ENCODE results near the gene USP4.

Gene USP4
- 72.0 to 135 (median 80.5) reads per million in 9 experiments for total RNA-seq

DNA sequence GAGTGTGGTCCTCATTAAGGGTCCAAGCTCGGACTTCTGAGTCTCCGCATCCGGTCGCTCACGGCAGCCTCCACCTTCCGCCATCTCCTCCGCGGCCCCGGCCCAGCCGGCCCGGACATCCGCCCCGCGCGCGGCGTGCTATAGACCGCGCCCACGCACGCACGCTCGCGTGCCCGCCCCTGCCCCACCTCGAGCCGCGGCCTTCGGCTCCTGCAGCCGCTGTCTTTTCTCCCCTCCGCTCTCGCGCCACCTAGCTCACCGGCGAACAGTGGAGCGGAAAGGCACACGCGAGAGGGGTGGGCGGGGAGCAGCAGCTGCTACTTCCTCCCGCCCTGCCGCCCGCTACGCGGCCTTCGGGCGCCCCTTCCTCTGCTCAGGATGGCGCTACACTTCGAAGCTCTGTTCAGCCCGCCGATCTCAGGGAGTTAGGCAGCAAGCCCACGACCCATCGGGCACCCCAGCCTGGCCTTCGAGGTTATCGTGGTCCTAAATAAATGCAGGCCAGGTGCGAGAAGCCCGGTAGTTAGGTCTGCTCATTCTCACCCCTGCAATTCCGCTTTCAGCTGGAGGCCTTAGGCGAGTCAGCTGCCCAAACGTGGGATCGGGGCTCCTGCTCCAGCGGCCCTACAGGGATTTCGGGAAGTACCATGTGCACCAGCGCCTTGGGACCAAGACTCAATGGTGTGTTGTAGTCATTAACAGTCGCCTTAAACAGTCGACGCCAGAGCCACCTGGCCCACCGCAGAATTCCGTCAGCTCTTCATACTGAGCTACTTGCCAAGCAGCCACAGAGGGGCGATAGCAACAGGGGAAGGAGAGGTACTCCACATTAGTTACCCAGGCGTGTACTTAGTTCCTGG lies at the start of gene USP4:
USP4 (minus strand) TSS at position 113 of the 860 bp plus-strand sequence; CDS start at position 84, 29 bp downstream.
- peak; percentile 87 for ATAC-seq (replicated peaks)
- peak within 1 kb of the TSS; percentile 99 for H3K27ac Mint-ChIP-seq

DNA sequence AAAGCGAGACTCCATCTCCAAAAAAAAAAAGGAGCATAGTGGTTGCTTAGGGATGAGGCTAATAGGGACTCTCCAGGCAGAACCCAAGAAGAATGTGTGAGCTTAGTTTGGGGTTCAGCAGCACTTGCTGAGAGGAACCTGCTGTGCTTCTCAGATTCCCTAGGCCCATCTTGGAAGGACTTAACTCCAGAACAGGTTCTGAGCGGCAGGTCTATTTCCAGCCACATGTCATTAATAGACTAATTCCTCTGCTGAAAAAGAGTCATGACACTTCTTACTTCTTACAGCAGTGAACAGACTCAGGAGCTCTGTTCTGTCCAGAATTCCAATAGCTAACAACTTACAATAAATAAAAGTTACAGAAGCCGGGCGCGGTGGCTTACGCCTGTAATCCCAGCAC lies 49.4 kb upstream of the USP4 start:
- Mint-ChIP-seq H3K27me3 (no peaks in the 10 kb centered on the region), H3K4me1 (ENCODE audit: low read depth in 2 of 2) (peaks cover 38 to 52% of the 10 kb centered on the region in 2 donors), H3K27ac (peak overlapping the region in 1 of 2 donors; percentile 82), H3K36me3 (ENCODE audit: insufficient read depth) (peaks cover 54% of the 10 kb centered on the region), H3K4me3 (peak overlapping the region in 1 of 2 donors; percentile 14), H3K9me3 (no peaks in the 10 kb centered on the region)
- no peak for DNase-seq
- no peak for ATAC-seq (replicated peaks)

More for the DNA sequence above, at the start of gene USP4:
- Mint-ChIP-seq H3K9me3 (no peaks in the 10 kb centered on the region), H3K36me3 (ENCODE audit: insufficient read depth) (peaks cover 42% of the 10 kb centered on the region), H3K4me3 (peak within 1 kb of the TSS; percentile 97 to 98), H3K27me3 (no peaks in the 10 kb centered on the region), H3K4me1 (ENCODE audit: low read depth in 2 of 2) (peaks cover 28 to 34% of the 10 kb centered on the region in 2 donors)
- DNase-seq = peak; percentile 83 to 85 (median 85)

DNA sequence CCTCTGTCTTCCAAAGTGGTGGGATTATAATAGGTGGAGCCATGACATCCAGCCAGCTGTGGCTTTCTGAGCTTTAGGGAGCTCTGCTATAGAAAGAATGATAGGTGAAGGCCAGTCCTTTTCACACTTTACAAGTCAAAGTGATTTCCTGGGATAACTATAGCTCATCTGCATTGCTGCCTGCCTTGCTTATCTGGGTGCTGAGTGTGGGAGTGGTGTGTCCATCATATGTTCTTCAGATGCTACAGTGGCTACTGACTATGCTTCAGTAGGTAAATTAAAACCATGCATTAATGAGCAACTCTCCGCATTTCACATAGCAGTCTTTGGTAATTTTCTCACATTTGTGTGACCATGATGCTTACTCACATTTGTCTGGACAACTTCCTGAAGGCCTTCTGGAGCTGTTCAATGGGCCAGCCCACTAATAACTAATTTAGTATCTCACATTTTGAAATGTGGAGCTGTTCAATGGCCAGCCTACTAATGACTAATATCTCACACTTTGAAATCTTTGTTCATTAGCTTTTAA lies 48.5 kb upstream of the USP4 start:
- Mint-ChIP-seq H3K9me3 (no peaks in the 10 kb centered on the region), H3K27ac (peak overlapping the region; percentile 41 to 82), H3K27me3 (no peaks in the 10 kb centered on the region), H3K36me3 (ENCODE audit: insufficient read depth) (peaks cover 53% of the 10 kb centered on the region), H3K4me1 (ENCODE audit: low read depth in 2 of 2) (peaks cover 41 to 53% of the 10 kb centered on the region in 2 donors), H3K4me3 (peak overlapping the region; percentile 8 to 38)
- ATAC-seq (replicated peaks) = peak; percentile 16
- DNase-seq = no peak

DNA sequence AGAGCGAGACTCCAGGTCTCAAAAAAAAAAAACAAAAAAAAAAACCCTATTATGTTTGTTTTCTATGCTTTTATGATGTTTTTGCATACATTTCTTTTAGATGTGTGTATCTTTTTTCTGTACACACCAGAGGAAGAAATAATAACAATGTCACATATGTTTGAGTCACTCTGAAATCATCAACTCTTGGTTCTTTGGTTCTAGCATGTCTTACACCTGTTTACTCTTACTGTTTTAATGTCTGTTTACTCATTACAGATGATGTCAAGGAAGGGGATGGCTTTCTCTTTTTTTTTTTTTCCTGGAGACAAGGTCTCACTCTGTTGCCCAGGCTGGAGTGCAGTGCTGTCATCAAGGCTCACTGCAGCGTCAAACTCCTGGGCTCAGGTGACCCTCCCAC lies 47.9 kb upstream of the USP4 start:
- Mint-ChIP-seq H3K4me1 (ENCODE audit: low read depth in 2 of 2) (peaks cover 41 to 51% of the 10 kb centered on the region in 2 donors), H3K4me3 (peak overlapping the region; percentile 8 to 38), H3K27ac (peak overlapping the region; percentile 41 to 82), H3K27me3 (no peaks in the 10 kb centered on the region), H3K36me3 (ENCODE audit: insufficient read depth) (peaks cover 47% of the 10 kb centered on the region), H3K9me3 (no peaks in the 10 kb centered on the region)
- DNase-seq (no peak), ATAC-seq (replicated peaks) (peak; percentile 31)

GRCh38 chr3:49386056-49386756 lies 46.4 kb upstream of the USP4 start:
- Mint-ChIP-seq H3K27ac (peak overlapping the region; percentile 50 to 67), H3K4me3 (peak overlapping the region; percentile 24 to 62), H3K27me3 (no peaks in the 10 kb centered on the region), H3K36me3 (ENCODE audit: insufficient read depth) (peaks cover 41% of the 10 kb centered on the region), H3K9me3 (no peaks in the 10 kb centered on the region), H3K4me1 (ENCODE audit: low read depth in 2 of 2) (peaks cover 42 to 51% of the 10 kb centered on the region in 2 donors)
- ATAC-seq (replicated peaks) (no peak), DNase-seq (no peak)

DNA sequence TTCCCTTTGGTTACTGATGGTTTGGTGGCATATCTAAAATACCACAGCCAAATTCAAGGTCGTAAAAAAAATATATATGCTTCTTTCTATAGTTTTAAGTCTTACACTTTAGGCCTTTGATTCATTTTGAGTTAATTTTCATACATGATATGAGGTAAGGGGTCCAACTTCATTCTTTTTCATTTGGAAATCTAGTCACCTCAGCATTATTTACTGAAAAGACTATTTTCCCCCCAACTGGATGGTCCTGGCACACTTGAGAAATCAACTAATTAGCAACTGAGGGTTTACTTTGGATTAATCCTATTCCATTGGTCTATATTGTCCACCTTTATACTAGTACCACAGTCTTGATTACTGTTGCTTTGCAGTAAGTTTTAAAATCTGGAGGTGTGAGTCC lies 45.8 kb upstream of the USP4 start:
- Mint-ChIP-seq H3K27ac (peak overlapping the region in 1 of 2 donors; percentile 50), H3K4me3 (peak overlapping the region in 1 of 2 donors; percentile 62), H3K36me3 (ENCODE audit: insufficient read depth) (peaks cover 35% of the 10 kb centered on the region), H3K4me1 (ENCODE audit: low read depth in 2 of 2) (peaks cover 42 to 51% of the 10 kb centered on the region in 2 donors), H3K27me3 (no peaks in the 10 kb centered on the region), H3K9me3 (no peaks in the 10 kb centered on the region)
- no peak for DNase-seq
- ATAC-seq (replicated peaks) = no peak

GRCh38 chr3:49383387-49383786 lies 43.5 kb upstream of the USP4 start:
- H3K27ac Mint-ChIP-seq = peak overlapping the region; percentile 74 to 80
- ATAC-seq (replicated peaks) (no peak), DNase-seq (no peak)
- H3K9me3 Mint-ChIP-seq = no peaks in the 10 kb centered on the region
- no peaks in the 10 kb centered on the region for H3K27me3 Mint-ChIP-seq
- peak overlapping the region; percentile 29 to 34 for H3K4me3 Mint-ChIP-seq
- H3K36me3 Mint-ChIP-seq (ENCODE audit: insufficient read depth) = peaks cover 36% of the 10 kb centered on the region
- H3K4me1 Mint-ChIP-seq (ENCODE audit: low read depth in 2 of 2) = peaks cover 45 to 63% of the 10 kb centered on the region in 2 donors

GRCh38 chr3:49378249-49378895 lies 38.5 kb upstream of the USP4 start:
- ATAC-seq (replicated peaks) = no peak
- Mint-ChIP-seq H3K9me3 (no peaks in the 10 kb centered on the region), H3K4me1 (ENCODE audit: low read depth in 2 of 2) (peaks cover 31 to 49% of the 10 kb centered on the region in 2 donors), H3K36me3 (ENCODE audit: insufficient read depth) (peaks cover 38% of the 10 kb centered on the region), H3K4me3 (peak overlapping the region; percentile 29 to 66), H3K27ac (peak overlapping the region; percentile 87 to 90), H3K27me3 (no peaks in the 10 kb centered on the region)
- DNase-seq = no peak

- peaks cover 29 to 47% of the 10 kb centered on the region in 2 donors for H3K4me1 Mint-ChIP-seq (ENCODE audit: low read depth in 2 of 2)
Observed at GRCh38 chr3:49377483-49377882, 37.6 kb upstream of the USP4 start.

GRCh38 chr3:49371946-49372345 lies 32.1 kb upstream of the USP4 start:
- ATAC-seq (replicated peaks) = no peak
- no peak for DNase-seq
- Mint-ChIP-seq H3K4me1 (ENCODE audit: low read depth in 2 of 2) (peaks cover 20 to 31% of the 10 kb centered on the region in 2 donors), H3K9me3 (no peaks in the 10 kb centered on the region), H3K27ac (peak overlapping the region in 1 of 2 donors; percentile 50), H3K4me3 (no peak overlapping the region), H3K36me3 (ENCODE audit: insufficient read depth) (peaks cover 84% of the 10 kb centered on the region), H3K27me3 (no peaks in the 10 kb centered on the region)

More at GRCh38 chr3:49377483-49377882, 37.6 kb upstream of the USP4 start:
- H3K27ac Mint-ChIP-seq = peak overlapping the region in 1 of 2 donors; percentile 87
- ATAC-seq (replicated peaks) (peak; percentile 72), DNase-seq (peak in 1 of 3 experiments; percentile 10)
- H3K9me3 Mint-ChIP-seq = no peaks in the 10 kb centered on the region
- no peaks in the 10 kb centered on the region for H3K27me3 Mint-ChIP-seq
- peaks cover 46% of the 10 kb centered on the region for H3K36me3 Mint-ChIP-seq (ENCODE audit: insufficient read depth)
- peak overlapping the region in 1 of 2 donors; percentile 20 for H3K4me3 Mint-ChIP-seq

GRCh38 chr3:49370585-49371290 lies 30.9 kb upstream of the USP4 start:
- Mint-ChIP-seq H3K36me3 (ENCODE audit: insufficient read depth) (peaks cover 91% of the 10 kb centered on the region), H3K9me3 (no peaks in the 10 kb centered on the region), H3K27me3 (no peaks in the 10 kb centered on the region), H3K4me1 (ENCODE audit: low read depth in 2 of 2) (peaks cover 18 to 36% of the 10 kb centered on the region in 2 donors), H3K4me3 (no peak overlapping the region), H3K27ac (peak overlapping the region; percentile 42 to 50)
- ATAC-seq (replicated peaks) (no peak), DNase-seq (no peak)

GRCh38 chr3:49362561-49362960 lies 22.7 kb upstream of the USP4 start:
- peaks cover 10 to 13% of the 10 kb centered on the region in 2 donors for H3K4me1 Mint-ChIP-seq (ENCODE audit: low read depth in 2 of 2)
- H3K27ac Mint-ChIP-seq = peak overlapping the region in 1 of 2 donors; percentile 77
- no peak overlapping the region for H3K4me3 Mint-ChIP-seq
- DNase-seq (no peak), ATAC-seq (replicated peaks) (no peak)
- peaks cover 98% of the 10 kb centered on the region for H3K36me3 Mint-ChIP-seq (ENCODE audit: insufficient read depth)
- H3K9me3 Mint-ChIP-seq = no peaks in the 10 kb centered on the region
- no peaks in the 10 kb centered on the region for H3K27me3 Mint-ChIP-seq
